Kidney (tissue), 14 donors: ENCODE data around the gene FIG4. TPM values are rescaled to one million over a fixed set of nuclear protein-coding genes. Genes with fewer than 3 reads are reported as not detected.

Experiments
- DNase-seq, 5 donors: peaks; one replicate each; pipeline ENCODE4 v3.0.0-alpha.2; 2013 to 2020
- FAIRE-seq: peaks from 2 replicates; lab custom pipeline; 2012; peaks lifted over from hg19 to GRCh38; lab: Jason Lieb, UNC
- H3K27ac ChIP-seq, 2 donors: one replicate each; pipeline ENCODE4 v1.7.0; 2013; ENCODE audit warnings: low read depth in 2 of 2, low read length in 2 of 2, inconsistent platforms in 1 of 2
- H3K27me3 ChIP-seq: one replicate; pipeline ENCODE4 v1.7.1; 2013; ENCODE audit warnings: low read length, inconsistent platforms; ENCODE audit not compliant: control insufficient read depth, insufficient read depth
- H3K36me3 ChIP-seq, 3 donors: one replicate each; pipeline versions ENCODE4 v1.7.0 to v1.7.1; 2013; ENCODE audit warnings: low read length in 3 of 3, control low read depth in 1 of 3, inconsistent platforms in 1 of 3; ENCODE audit not compliant: insufficient read depth in 3 of 3, control insufficient read depth in 2 of 3
- H3K4me1 ChIP-seq, 3 donors: one replicate each; pipeline versions ENCODE4 v1.7.0 to v1.7.1; 2013; ENCODE audit warnings: low read length in 3 of 3, inconsistent platforms in 1 of 3, low read depth in 1 of 3; ENCODE audit not compliant: control insufficient read depth in 2 of 3, insufficient read depth in 2 of 3
- H3K4me3 ChIP-seq, 3 donors: one replicate each; pipeline versions ENCODE4 v1.7.0 to v1.8.1; 2013; ENCODE audit warnings: low read length in 3 of 3, control low read depth in 1 of 3, inconsistent platforms in 1 of 3
- H3K9ac ChIP-seq, 3 donors: one replicate each; pipeline versions ENCODE4 v1.7.0 to v1.7.1; 2013; ENCODE audit warnings: low read length in 3 of 3, control low read depth in 1 of 3, inconsistent platforms in 1 of 3
- H3K9me3 ChIP-seq, 3 donors: one replicate each; pipeline versions ENCODE4 v1.7.0 to v1.7.1; 2013; ENCODE audit warnings: low read length in 3 of 3, control low read depth in 1 of 3, inconsistent platforms in 1 of 3; ENCODE audit not compliant: control insufficient read depth in 2 of 3, insufficient read depth in 1 of 3
- CTCF ChIP-seq: IDR thresholded peaks from 3 replicates; pipeline ENCODE4 v1.5.1; 2012; ENCODE audit warnings: mild to moderate bottlenecking, moderate library complexity, borderline replicate concordance; ENCODE audit not compliant: insufficient read depth; ENCODE audit errors: extremely low read depth
- intact Hi-C: fragments of 100-400 bp; cut with DNase I; formaldehyde crosslinking; loops from one replicate; pipeline ENCODE4 v1.11.1; 2022
- polyA plus RNA-seq: library from polyadenylated mRNA; stranded (reverse); fragments of 350-450 nt; fragmentation: Illumina TruSeq; extraction: RNeasy Lipid Tissue Mini Kit (QIAGEN cat#74804); gene quantifications from one replicate; pipeline ENCODE4 v1.2.3, GENCODE V29; 2014; ENCODE audit warnings: low read depth, low replicate concordance; ENCODE audit not compliant: insufficient read depth
- total RNA-seq: library from RNA; stranded (reverse); fragmentation: NEBNext Ultra II Directional; extraction: Animal tissue kit (Norgen Biotek cat#: 25700); gene quantifications from one replicate; pipeline ENCODE4 v1.2.1, GENCODE V29; 2021
- donor health status: control.
- donor health status: control.
- donor health status: control.
- donor health status: control.
- donor health status: control.
- donor health status: DM: yes; HTN: yes; CAD: no.
- donor health status: Normal renal cell carcinoma (clear cell type).

FIG4 gene
- total and polyA plus RNA-seq, 2 donors from 2014 or later, result 13.1 to 17.8 TPM

- no peak overlapping the region for H3K27ac ChIP-seq
- no peak for TF ChIP-seq CTCF
- FAIRE-seq, result no peak
- H3K36me3 ChIP-seq, result no peaks in the 10 kb centered on the region
- no peak for DNase-seq
- H3K9me3 ChIP-seq, result no peaks in the 10 kb centered on the region
- peaks cover 0 to 6% (median 0%) of the 10 kb centered on the region in 3 donors for H3K4me1 ChIP-seq
- intact Hi-C loops, result no loop called here
- H3K4me3 ChIP-seq, result no peak overlapping the region
- H3K9ac ChIP-seq, result no peak overlapping the region
- no peaks in the 10 kb centered on the region for H3K27me3 ChIP-seq
Observed at GRCh38 chr6:109696355-109696754, 5.3 kb downstream of the FIG4 start.

GRCh38 chr6:109701221-109701620, 10.1 kb downstream of the FIG4 start:
- H3K4me1 ChIP-seq, result no peaks in the 10 kb centered on the region
- DNase-seq (no peak), FAIRE-seq (no peak)
- intact Hi-C loops, result loop anchor here (10.0 kb wide), 1 partner anchor 334 kb away; no protein-coding TSS in a partner anchor
- H3K27me3 ChIP-seq, result no peaks in the 10 kb centered on the region
- no peak overlapping the region for H3K4me3 ChIP-seq
- H3K9me3 ChIP-seq, result no peaks in the 10 kb centered on the region
- TF ChIP-seq CTCF, result no peak
- no peak overlapping the region for H3K27ac ChIP-seq
- no peaks in the 10 kb centered on the region for H3K36me3 ChIP-seq
- H3K9ac ChIP-seq, result no peak overlapping the region

- Histone ChIP-seq H3K9me3 (no peaks in the 10 kb centered on the region), H3K9ac (no peak overlapping the region), H3K27me3 (no peaks in the 10 kb centered on the region), H3K4me1 (no peaks in the 10 kb centered on the region), H3K27ac (no peak overlapping the region), H3K4me3 (no peak overlapping the region), H3K36me3 (no peaks in the 10 kb centered on the region)
- no peak for FAIRE-seq
- intact Hi-C loops, result loop anchor here (10.0 kb wide), 1 partner anchor 333 kb away; no protein-coding TSS in a partner anchor
- no peak for DNase-seq
- TF ChIP-seq CTCF, result no peak
Observed at GRCh38 chr6:109701774-109702173, 10.7 kb downstream of the FIG4 start.

GRCh38 chr6:109702791-109703190, 11.7 kb downstream of the FIG4 start:
- intact Hi-C loops, result loop anchor here (10.0 kb wide), 1 partner anchor 332 kb away; no protein-coding TSS in a partner anchor
- H3K27ac ChIP-seq, result no peak overlapping the region
- no peak for FAIRE-seq

More at GRCh38 chr6:109702791-109703190, 11.7 kb downstream of the FIG4 start:
- no peak overlapping the region for H3K9ac ChIP-seq
- no peaks in the 10 kb centered on the region for H3K36me3 ChIP-seq
- no peaks in the 10 kb centered on the region for H3K27me3 ChIP-seq
- no peak for TF ChIP-seq CTCF
- no peak for DNase-seq
- no peaks in the 10 kb centered on the region for H3K9me3 ChIP-seq
- H3K4me1 ChIP-seq, result no peaks in the 10 kb centered on the region
- H3K4me3 ChIP-seq, result no peak overlapping the region
